B cell (primary cell): ENCODE measurements around the gene TP53AIP1. TPM values are rescaled to one million over a fixed set of nuclear protein-coding genes. Genes with fewer than 3 reads are reported as not detected.

Experiments
- ATAC-seq: fragments of 200-7000 bp; cut with Tn5 transposase; one replicate; pipeline ENCODE4 v1.10.0; 2021; ENCODE audit warnings: low read depth, mild to moderate bottlenecking, moderate number of reproducible peaks, moderate library complexity
- CTCF ChIA-PET: fragments of 350-600 bp; sonication (Branson Sonifier 250); formaldehyde crosslinking; loops from one replicate; lab custom pipeline; 2021; ENCODE audit warnings: antibody characterized with exemption, inconsistent platforms; lab: Charles Lee
- POLR2A ChIA-PET: fragments of 350-600 bp; sonication (Branson Sonifier 250); formaldehyde crosslinking; loops from one replicate; lab custom pipeline; 2021; ENCODE audit warnings: antibody characterized with exemption; lab: Charles Lee
- DNase-seq: peaks from one replicate; pipeline ENCODE4 v3.0.0; 2013
- H2AFZ ChIP-seq: 2 replicates; pipeline ENCODE4 v1.6.1; 2012; ENCODE audit warnings: mild to moderate bottlenecking, low read depth, low read length; ENCODE audit not compliant: insufficient read depth, poor library complexity, severe bottlenecking
- H3K27ac ChIP-seq, 2 donors: 1 replicate in 1 of 2; 2 replicates in 1 of 2; pipeline ENCODE4 v1.5.1; 2012 to 2013; ENCODE audit warnings: low read length in 2 of 2, mild to moderate bottlenecking in 2 of 2, moderate library complexity in 1 of 2
- H3K27me3 ChIP-seq, 4 experiments: fragments of 200-600 bp in 1 of 4; sonication (generic) in 1 of 4; replicated peaks in 1 of 4; 1 replicate in 2 of 4; 2 replicates in 2 of 4; pipeline versions ENCODE4 v1.6.1 to v1.7.0; 2013 to 2016; ENCODE audit warnings: low read length in 3 of 4, mild to moderate bottlenecking in 2 of 4, mixed read lengths in 1 of 4, moderate library complexity in 1 of 4; ENCODE audit not compliant: insufficient read depth in 4 of 4, control insufficient read depth in 3 of 4; ENCODE audit errors: control extremely low read depth in 1 of 4
- H3K36me3 ChIP-seq, 2 experiments: replicated peaks in 1 of 2; 1 replicate in 1 of 2; 2 replicates in 1 of 2; pipeline versions ENCODE4 v1.6.1 to v1.7.1; 2013; ENCODE audit warnings: low read length in 1 of 2; ENCODE audit not compliant: insufficient read depth in 2 of 2, control insufficient read depth in 1 of 2; ENCODE audit errors: control extremely low read depth in 1 of 2, extremely low read depth in 1 of 2
- H3K4me1 ChIP-seq, 2 donors: fragments of 200-600 bp in 1 of 2; sonication (generic) in 1 of 2; 1 replicate in 1 of 2; 2 replicates in 1 of 2; pipeline versions ENCODE4 v1.5.1 to v1.6.1; 2013 to 2017; ENCODE audit warnings: low read length in 2 of 2; ENCODE audit not compliant: control insufficient read depth in 2 of 2, insufficient read depth in 2 of 2
- H3K4me2 ChIP-seq: replicated peaks from 2 replicates; pipeline ENCODE3; 2012; ENCODE audit warnings: mild to moderate bottlenecking, low read depth, low read length; ENCODE audit not compliant: poor library complexity, severe bottlenecking
- H3K4me3 ChIP-seq, 5 experiments: fragments of 200-600 bp in 1 of 5; sonication (generic) in 1 of 5; 1 replicate in 3 of 5; 2 replicates in 2 of 5; pipeline versions ENCODE4 v1.5.1 to v1.7.0; 2011 to 2016; ENCODE audit warnings: low read length in 4 of 5, mild to moderate bottlenecking in 4 of 5, low read depth in 2 of 5, control low read depth in 1 of 5, moderate library complexity in 1 of 5; ENCODE audit not compliant: insufficient read depth in 1 of 5; ENCODE audit errors: control extremely low read depth in 1 of 5, extremely low read depth in 1 of 5
- H3K79me2 ChIP-seq: fragments of 200-600 bp; sonication (generic); one replicate; pipeline ENCODE4 v1.6.0; 2016; ENCODE audit warnings: low read length; ENCODE audit not compliant: control insufficient read depth, insufficient read depth
- H3K9ac ChIP-seq: fragments of 200-600 bp; sonication (generic); 2 replicates; pipeline ENCODE4 v1.6.1; 2017; ENCODE audit warnings: mild to moderate bottlenecking, low read length, moderate library complexity
- H3K9me3 ChIP-seq, 3 donors: one replicate each; pipeline versions ENCODE4 v1.6.1 to v1.7.1; 2013; ENCODE audit warnings: low read length in 2 of 3; ENCODE audit not compliant: control insufficient read depth in 2 of 3, insufficient read depth in 1 of 3; ENCODE audit errors: control extremely low read depth in 1 of 3
- H4K20me1 ChIP-seq: 2 replicates; pipeline ENCODE4 v1.6.0; 2012; ENCODE audit warnings: mild to moderate bottlenecking, low read length; ENCODE audit not compliant: insufficient read depth, control insufficient read depth, poor library complexity, severe bottlenecking
- H3K27ac Mint-ChIP-seq: one replicate; pipeline ENCODE4 v1.8.0; 2021; ENCODE audit warnings: mixed read lengths
- H3K27me3 Mint-ChIP-seq: one replicate; pipeline ENCODE4 v1.8.0; 2021; ENCODE audit warnings: mixed read lengths
- H3K4me1 Mint-ChIP-seq: one replicate; pipeline ENCODE4 v1.8.0; 2021; ENCODE audit warnings: mixed read lengths
- H3K4me3 Mint-ChIP-seq: one replicate; pipeline ENCODE4 v1.8.0; 2021; ENCODE audit warnings: mixed read lengths
- H3K9me3 Mint-ChIP-seq: one replicate; pipeline ENCODE4 v1.8.0; 2022; ENCODE audit warnings: mixed read lengths; ENCODE audit not compliant: insufficient read depth
- EZH2 ChIP-seq: IDR thresholded peaks from 2 replicates; pipeline ENCODE4 v1.6.1; 2012; ENCODE audit warnings: borderline replicate concordance, low read depth, mild to moderate bottlenecking, moderate library complexity, low read length; ENCODE audit not compliant: insufficient read depth, poor library complexity, severe bottlenecking
- WGBS: methylation state at CpG from one replicate; pipeline ENCODE4 v1.1.5; 2013; ENCODE audit warnings: missing lambda C conversion rate; ENCODE audit not compliant: insufficient coverage; 5-methylcytosine and 5-hydroxymethylcytosine counted together
- intact Hi-C: fragments of 100-400 bp; cut with micrococcal nuclease; formaldehyde crosslinking; loops from one replicate; pipeline ENCODE4 v1.10.0; 2022
- polyA plus RNA-seq: library from polyadenylated mRNA; depleted of rRNA; stranded (reverse); fragments of >200 nt; gene quantifications from 2 replicates; pipeline ENCODE4 v1.2.3, GENCODE V29; 2012
- total RNA-seq, 2 donors: library from RNA; stranded (reverse); fragments of 120-200 nt in 1 of 2; gene quantifications; 1 replicate in 1 of 2; 2 replicates in 1 of 2; pipeline versions ENCODE4 v1.2.3 to v1.2.4, GENCODE V29; 2013 to 2022
- TF ChIP-seq, protein P1 (sequence below): fragments of 200-600 bp; IDR thresholded peaks from one replicate; pipeline ENCODE4 v1.8.0; 2022; ENCODE audit warnings: antibody characterized with exemption, mild to moderate bottlenecking

The TP53AIP1 gene
- total and polyA plus RNA-seq, 2 donors (not counting 1 experiment from before 2014, with no cell fraction given), result 0.04 to 0.12 TPM

DNA sequence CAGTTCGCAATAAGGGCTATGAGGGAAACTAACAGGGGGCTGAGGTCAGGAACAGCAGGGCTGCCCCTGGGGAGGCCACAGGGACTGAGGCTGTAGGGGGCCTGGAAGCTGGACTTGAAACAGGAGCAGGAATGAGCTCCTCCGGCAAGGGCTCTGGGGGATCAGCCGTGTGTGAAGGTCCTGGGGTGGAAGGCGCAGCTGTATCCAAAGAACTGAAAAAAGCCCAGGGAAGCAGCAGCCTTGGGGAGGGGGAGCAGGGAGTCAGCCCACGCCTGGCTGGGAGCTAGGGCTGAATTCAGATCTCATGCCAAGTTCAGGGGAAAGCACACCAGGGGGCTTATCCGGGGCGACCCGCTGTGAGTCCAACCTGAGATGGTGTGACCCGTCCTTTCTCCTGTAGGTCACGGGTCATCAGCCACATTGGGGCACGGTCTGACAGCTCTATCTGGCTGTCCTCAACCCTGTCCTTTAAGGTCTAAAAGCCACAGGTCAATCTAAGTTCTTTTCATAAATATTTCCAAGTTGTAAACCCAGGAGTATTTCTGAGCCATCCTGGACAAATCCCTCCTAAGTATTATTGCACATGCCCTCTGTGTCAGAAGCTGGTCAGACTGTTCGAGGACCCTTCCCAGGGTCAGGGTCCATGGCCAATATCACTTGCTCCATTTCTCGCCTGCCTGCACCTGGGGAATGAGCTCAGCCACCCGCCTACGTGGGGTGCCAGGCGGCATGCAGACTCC is 18.0 kb downstream of the TP53AIP1 start:
- ChIA-PET CTCF (no interaction called here), POLR2A (no interaction called here)
- Histone ChIP-seq H2AFZ (no peak overlapping the region), H3K27ac (no peak overlapping the region), H3K27me3 (peaks cover 0 to 24% (median 0%) of the 10 kb centered on the region in 4 experiments), H3K9ac (no peak overlapping the region), H3K79me2 (no peaks in the 10 kb centered on the region), H3K9me3 (peaks cover 0 to 6% (median 0%) of the 10 kb centered on the region in 3 donors), H3K4me2 (no peak overlapping the region), H3K4me3 (no peak overlapping the region), H3K4me1 (peaks cover 7 to 11% of the 10 kb centered on the region in 2 donors), H3K36me3 (no peaks in the 10 kb centered on the region), H4K20me1 (no peaks in the 10 kb centered on the region)
- no peak for ATAC-seq
- no peaks in the 10 kb centered on the region for H3K9me3 Mint-ChIP-seq
- peaks cover 16% of the 10 kb centered on the region for H3K4me1 Mint-ChIP-seq
- WGBS, result 85% methylated on average over 15 of the region's 16 CpGs
- no peak overlapping the region for H3K27ac Mint-ChIP-seq
- H3K27me3 Mint-ChIP-seq, result peaks cover 11% of the 10 kb centered on the region
- TF ChIP-seq, protein P1, sequence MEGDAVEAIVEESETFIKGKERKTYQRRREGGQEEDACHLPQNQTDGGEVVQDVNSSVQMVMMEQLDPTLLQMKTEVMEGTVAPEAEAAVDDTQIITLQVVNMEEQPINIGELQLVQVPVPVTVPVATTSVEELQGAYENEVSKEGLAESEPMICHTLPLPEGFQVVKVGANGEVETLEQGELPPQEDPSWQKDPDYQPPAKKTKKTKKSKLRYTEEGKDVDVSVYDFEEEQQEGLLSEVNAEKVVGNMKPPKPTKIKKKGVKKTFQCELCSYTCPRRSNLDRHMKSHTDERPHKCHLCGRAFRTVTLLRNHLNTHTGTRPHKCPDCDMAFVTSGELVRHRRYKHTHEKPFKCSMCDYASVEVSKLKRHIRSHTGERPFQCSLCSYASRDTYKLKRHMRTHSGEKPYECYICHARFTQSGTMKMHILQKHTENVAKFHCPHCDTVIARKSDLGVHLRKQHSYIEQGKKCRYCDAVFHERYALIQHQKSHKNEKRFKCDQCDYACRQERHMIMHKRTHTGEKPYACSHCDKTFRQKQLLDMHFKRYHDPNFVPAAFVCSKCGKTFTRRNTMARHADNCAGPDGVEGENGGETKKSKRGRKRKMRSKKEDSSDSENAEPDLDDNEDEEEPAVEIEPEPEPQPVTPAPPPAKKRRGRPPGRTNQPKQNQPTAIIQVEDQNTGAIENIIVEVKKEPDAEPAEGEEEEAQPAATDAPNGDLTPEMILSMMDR, result no peak
- TF ChIP-seq EZH2, result no peak
- no peak for DNase-seq
- no peak overlapping the region for H3K4me3 Mint-ChIP-seq
- intact Hi-C loops, result no loop called here

DNA sequence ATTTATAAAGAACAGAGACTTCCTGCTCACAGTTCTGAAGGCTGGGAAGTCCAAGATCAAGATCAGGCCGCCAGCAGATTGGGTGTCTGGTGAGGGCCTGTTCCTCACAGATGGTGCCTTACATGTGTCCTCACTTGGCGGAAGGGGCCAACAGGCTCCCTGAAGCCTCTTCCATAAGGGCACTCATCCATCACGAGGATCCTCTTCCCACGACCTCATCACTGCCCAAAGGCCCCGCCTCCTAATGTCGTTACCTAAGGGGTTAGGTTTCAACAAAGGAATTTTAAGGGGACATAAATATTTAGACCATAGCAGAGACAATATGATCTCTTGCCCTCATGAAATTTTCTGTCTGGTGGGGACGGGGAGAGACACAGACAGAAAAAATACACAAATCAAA is 18.6 kb downstream of the TP53AIP1 start:
- H3K9ac ChIP-seq, result no peak overlapping the region
- no peaks in the 10 kb centered on the region for H3K79me2 ChIP-seq
- H3K4me3 ChIP-seq, result no peak overlapping the region
- 94% methylated on average over 2 of the region's 7 CpGs for WGBS
- no peak overlapping the region for H3K4me3 Mint-ChIP-seq
- peaks cover 11% of the 10 kb centered on the region in 2 donors for H3K4me1 ChIP-seq
- intact Hi-C loops, result no loop called here
- DNase-seq (no peak), ATAC-seq (no peak)
- peaks cover 14% of the 10 kb centered on the region for H3K4me1 Mint-ChIP-seq
- no peaks in the 10 kb centered on the region for H4K20me1 ChIP-seq
- ChIA-PET CTCF (no interaction called here), POLR2A (no interaction called here)
- H3K27me3 ChIP-seq, result peaks cover 0 to 24% (median 0%) of the 10 kb centered on the region in 4 experiments
- H3K36me3 ChIP-seq, result no peaks in the 10 kb centered on the region
- no peak overlapping the region for H3K27ac Mint-ChIP-seq
- no peak overlapping the region for H2AFZ ChIP-seq
- no peak for TF ChIP-seq EZH2
- TF ChIP-seq, protein P1, result no peak
- H3K4me2 ChIP-seq, result no peak overlapping the region
- peaks cover 14% of the 10 kb centered on the region for H3K27me3 Mint-ChIP-seq
- H3K9me3 ChIP-seq, result peaks cover 0 to 6% (median 0%) of the 10 kb centered on the region in 3 donors
- no peak overlapping the region for H3K27ac ChIP-seq
- no peaks in the 10 kb centered on the region for H3K9me3 Mint-ChIP-seq
